Epithelial cell of prostate (primary cell): Measurements from ENCODE around the gene ARFRP1.
"Not testable (repeated sequence)": the region's sequence is repeated elsewhere in the genome, so short reads cannot be mapped to it uniquely, and the experiment has no call there.

Source experiments
- DNase-seq: peaks from one replicate; pipeline ENCODE4 v3.0.0-alpha.2; 2011; ENCODE audit warnings: low read depth, low spot score
- H3K27ac ChIP-seq: fragments of 450-650 bp; 2 replicates; pipeline ENCODE4 v1.5.1; 2017; ENCODE audit warnings: mild to moderate bottlenecking

The ARFRP1 gene

GRCh38 chr20:63680427-63680826, 27.3 kb downstream of the ARFRP1 start:
- H3K27ac ChIP-seq = no peak overlapping the region
- no peak for DNase-seq

GRCh38 chr20:63679799-63680305, 27.9 kb downstream of the ARFRP1 start:
- DNase-seq = no peak
- no peak overlapping the region for H3K27ac ChIP-seq

- DNase-seq = no peak
- no peak overlapping the region for H3K27ac ChIP-seq
These were observed 28.9 kb downstream of the ARFRP1 start for GRCh38 chr20:63678667-63679465.

GRCh38 chr20:63678071-63678470, 29.7 kb downstream of the ARFRP1 start:
- DNase-seq = no peak
- H3K27ac ChIP-seq = no peak overlapping the region

GRCh38 chr20:63675681-63676368, 32.0 kb downstream of the ARFRP1 start:
- H3K27ac ChIP-seq = no peak overlapping the region
- DNase-seq = no peak

GRCh38 chr20:63673951-63674350, 33.8 kb downstream of the ARFRP1 start:
- no peak overlapping the region for H3K27ac ChIP-seq
- DNase-seq = no peak

- DNase-seq = no peak
- H3K27ac ChIP-seq = no peak overlapping the region
These were observed 35.1 kb downstream of the ARFRP1 start for GRCh38 chr20:63672666-63673065.

GRCh38 chr20:63671695-63672094, 36.1 kb downstream of the ARFRP1 start:
- not testable (repeated sequence) for DNase-seq, H3K27ac ChIP-seq

- H3K27ac ChIP-seq = no peak overlapping the region
- no peak for DNase-seq
These were observed 39.4 kb downstream of the ARFRP1 start for GRCh38 chr20:63668351-63668750.

GRCh38 chr20:63667858-63668257, 39.9 kb downstream of the ARFRP1 start:
- no peak overlapping the region for H3K27ac ChIP-seq
- no peak for DNase-seq

- no peak for DNase-seq
- no peak overlapping the region for H3K27ac ChIP-seq
These were observed 42.1 kb downstream of the ARFRP1 start for GRCh38 chr20:63665708-63666107.

- H3K27ac ChIP-seq = no peak overlapping the region
- no peak for DNase-seq
These were observed 42.7 kb downstream of the ARFRP1 start for GRCh38 chr20:63664861-63665594.

- DNase-seq = no peak
- H3K27ac ChIP-seq = no peak overlapping the region
These were observed 43.5 kb downstream of the ARFRP1 start for GRCh38 chr20:63664143-63664851.

GRCh38 chr20:63663332-63664066, 44.3 kb downstream of the ARFRP1 start:
- no peak for DNase-seq

GRCh38 chr20:63662813-63663189, 45.0 kb downstream of the ARFRP1 start:
- DNase-seq = no peak
- no peak overlapping the region for H3K27ac ChIP-seq

More at GRCh38 chr20:63663332-63664066, 44.3 kb downstream of the ARFRP1 start:
- H3K27ac ChIP-seq = no peak overlapping the region

GRCh38 chr20:63661959-63662812, 45.6 kb downstream of the ARFRP1 start:
- no peak for DNase-seq
- no peak overlapping the region for H3K27ac ChIP-seq

- no peak overlapping the region for H3K27ac ChIP-seq
- DNase-seq = no peak
These were observed 46.7 kb downstream of the ARFRP1 start for GRCh38 chr20:63661108-63661507.

- no peak overlapping the region for H3K27ac ChIP-seq
- DNase-seq = no peak
These were observed 47.2 kb downstream of the ARFRP1 start for GRCh38 chr20:63660622-63661021.

GRCh38 chr20:63660174-63660573, 47.6 kb downstream of the ARFRP1 start:
- H3K27ac ChIP-seq, DNase-seq: not testable (repeated sequence)
